ENCODE measurements around the gene SLC22A13.
"Not testable (repeated sequence)": the region's sequence is repeated elsewhere in the genome, so short reads cannot be mapped to it uniquely, and the experiment has no call there.

Gene SLC22A13

DNA sequence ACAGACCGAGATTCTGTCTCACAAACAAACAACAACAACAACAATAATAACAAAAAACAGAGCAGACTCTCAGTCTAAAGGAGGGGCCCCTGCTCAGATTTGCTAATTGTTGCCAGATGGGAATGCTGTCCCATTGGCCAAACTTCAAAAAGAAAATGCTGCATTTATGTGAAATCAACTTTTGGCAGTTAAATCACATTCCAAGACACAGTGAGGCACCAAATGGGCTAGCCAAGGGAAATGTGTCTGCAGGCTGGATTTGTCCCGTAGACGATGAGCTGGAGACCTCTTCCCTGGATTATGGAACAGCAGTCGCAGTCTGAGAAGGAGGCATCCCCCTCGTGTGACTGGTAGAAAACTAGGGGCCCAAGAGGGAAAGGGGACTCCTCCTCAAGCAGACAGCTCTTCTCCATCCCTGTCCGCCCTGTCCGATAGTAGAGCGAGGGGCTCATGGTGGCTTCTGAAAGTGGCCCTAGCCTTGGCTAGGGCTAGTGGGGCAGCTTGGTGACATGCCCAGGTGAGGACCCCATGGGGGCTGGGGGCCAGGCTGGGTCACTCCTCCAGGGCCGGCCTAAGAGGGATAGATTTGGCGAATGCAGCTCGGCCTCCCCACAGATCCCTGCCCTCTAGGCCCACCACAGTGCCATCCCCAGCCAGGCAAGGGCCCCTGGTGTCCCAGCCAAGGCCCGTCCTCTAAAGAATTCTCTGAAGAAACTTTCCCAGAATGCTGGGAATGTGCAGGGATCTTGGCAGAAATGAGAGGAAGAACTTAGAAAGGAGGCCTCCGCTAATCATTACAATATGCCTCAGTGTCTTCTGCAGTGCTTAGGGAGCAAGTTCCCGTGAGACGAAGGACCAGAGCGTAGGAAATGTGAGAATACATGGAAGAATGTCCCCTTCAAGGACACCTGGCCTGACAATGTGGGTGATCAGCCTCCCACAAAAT is 18.5 kb downstream of the SLC22A13 start:
- DNase-seq (ENCODE audit: low spot score): no peak
- TF ChIP-seq, protein P1, sequence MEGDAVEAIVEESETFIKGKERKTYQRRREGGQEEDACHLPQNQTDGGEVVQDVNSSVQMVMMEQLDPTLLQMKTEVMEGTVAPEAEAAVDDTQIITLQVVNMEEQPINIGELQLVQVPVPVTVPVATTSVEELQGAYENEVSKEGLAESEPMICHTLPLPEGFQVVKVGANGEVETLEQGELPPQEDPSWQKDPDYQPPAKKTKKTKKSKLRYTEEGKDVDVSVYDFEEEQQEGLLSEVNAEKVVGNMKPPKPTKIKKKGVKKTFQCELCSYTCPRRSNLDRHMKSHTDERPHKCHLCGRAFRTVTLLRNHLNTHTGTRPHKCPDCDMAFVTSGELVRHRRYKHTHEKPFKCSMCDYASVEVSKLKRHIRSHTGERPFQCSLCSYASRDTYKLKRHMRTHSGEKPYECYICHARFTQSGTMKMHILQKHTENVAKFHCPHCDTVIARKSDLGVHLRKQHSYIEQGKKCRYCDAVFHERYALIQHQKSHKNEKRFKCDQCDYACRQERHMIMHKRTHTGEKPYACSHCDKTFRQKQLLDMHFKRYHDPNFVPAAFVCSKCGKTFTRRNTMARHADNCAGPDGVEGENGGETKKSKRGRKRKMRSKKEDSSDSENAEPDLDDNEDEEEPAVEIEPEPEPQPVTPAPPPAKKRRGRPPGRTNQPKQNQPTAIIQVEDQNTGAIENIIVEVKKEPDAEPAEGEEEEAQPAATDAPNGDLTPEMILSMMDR (IDR thresholded peaks at IDR 0.05; ENCODE audit: extremely low read depth, missing control alignments): no peak

DNA sequence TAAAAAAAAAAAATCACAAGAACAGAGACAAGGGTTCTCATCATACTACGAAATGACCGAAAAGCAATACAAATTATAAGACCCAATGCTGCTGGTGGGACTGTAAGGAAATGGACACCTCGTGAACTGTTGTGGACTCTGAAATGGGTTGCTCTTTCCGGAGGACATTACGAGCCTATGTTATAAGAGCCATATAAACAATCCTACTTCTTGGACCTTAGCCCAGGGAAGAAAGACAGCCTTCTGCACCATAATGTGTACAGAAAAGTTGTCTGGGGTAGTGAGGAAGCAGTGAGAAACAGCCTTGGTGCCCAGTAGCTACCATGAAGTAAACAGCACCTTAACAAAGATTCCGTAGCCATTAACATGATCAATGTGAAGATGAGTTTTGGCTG is 19.1 kb downstream of the SLC22A13 start:
- no peak for DNase-seq (ENCODE audit: low spot score)

DNA sequence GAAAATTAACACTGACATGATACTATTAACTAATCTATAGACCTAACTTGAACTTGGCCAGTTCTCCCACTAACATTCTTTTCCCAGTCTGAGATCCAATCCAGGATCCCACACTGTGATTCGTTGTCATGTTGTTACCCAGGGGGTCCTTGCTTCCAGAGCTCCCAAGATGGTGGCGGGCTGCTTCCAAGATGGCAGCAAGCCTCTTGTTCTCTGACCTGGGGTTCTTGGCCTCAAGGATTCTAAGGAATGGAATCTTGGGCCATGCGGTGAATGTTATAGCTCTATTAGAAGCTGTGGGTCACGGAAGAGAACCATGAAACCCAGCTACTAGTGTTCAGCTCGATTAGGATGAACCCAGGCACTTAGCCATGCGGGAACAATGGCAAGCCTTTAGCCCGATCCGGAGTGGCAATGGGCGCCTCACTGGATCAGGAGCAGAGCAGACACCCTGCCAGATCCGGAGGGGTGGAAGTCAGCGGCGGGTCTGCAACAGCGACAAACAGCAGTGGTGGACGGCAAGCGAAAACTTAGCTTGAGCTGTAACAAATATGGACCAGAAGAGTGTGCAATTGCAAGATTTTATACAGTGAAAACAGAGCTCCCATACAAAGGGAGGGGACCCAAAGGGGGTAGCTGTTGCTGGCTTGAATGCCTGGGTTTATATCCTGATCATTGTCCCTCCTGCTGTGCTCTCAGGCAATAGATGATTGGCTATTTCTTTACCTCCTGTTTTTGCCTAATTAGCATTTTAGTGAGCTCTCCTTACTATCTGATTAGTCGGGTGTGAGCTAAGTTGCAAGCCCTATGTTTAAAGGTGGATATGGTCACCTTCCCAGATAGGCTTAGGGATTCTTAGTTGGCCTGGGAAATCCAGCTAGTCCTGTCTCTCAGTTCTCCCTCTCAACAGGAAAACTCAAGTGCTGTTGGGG is 23.9 kb downstream of the SLC22A13 start:
- DNase-seq (ENCODE audit: low spot score): not testable (repeated sequence)

More for the DNA sequence above, 19.1 kb downstream of the SLC22A13 start:
- TF ChIP-seq, protein P1 (IDR thresholded peaks at IDR 0.05; ENCODE audit: extremely low read depth, missing control alignments): no peak

DNA sequence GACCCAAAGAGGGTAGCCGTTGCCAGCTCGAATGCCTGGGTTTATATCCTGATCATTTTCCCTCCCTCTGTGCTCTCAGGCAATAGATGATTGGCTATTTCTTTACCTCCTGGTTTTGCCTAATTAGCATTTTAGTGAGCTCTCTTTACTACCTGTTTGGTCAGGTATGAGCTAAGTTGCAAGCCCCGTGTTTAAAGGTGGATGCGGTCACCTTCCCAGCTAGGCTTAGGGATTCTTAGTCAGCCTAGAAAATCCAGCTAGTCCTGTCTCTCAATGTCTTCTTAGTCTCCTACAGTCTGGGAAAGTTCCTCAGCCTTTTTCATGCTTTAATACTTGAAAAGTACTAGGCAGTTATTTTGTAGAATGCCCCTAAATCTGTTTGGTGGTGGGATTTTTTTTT is 31.4 kb downstream of the SLC22A13 start:
- DNase-seq (ENCODE audit: low spot score): not testable (repeated sequence)

DNA sequence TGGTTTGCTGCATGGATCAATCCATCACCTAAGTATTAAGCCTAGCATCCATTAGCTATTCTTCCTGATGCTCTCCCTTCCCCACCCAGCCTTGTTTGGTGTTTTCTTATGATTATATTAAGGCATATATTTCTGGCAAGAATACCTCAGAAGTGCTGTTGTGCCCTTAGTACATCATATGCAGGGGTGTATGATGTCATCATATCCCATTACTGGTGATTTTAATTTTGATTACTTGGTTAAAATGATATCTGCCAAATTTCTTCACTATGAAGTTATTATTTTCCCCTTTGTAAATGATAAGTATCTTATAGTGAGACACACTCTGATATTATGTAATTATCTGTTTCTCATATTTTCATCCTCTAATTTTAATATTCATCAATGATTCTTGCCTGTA is 31.9 kb downstream of the SLC22A13 start:
- DNase-seq (ENCODE audit: low spot score): no peak
- TF ChIP-seq, protein P1 (IDR thresholded peaks at IDR 0.05; ENCODE audit: extremely low read depth, missing control alignments): no peak

DNA sequence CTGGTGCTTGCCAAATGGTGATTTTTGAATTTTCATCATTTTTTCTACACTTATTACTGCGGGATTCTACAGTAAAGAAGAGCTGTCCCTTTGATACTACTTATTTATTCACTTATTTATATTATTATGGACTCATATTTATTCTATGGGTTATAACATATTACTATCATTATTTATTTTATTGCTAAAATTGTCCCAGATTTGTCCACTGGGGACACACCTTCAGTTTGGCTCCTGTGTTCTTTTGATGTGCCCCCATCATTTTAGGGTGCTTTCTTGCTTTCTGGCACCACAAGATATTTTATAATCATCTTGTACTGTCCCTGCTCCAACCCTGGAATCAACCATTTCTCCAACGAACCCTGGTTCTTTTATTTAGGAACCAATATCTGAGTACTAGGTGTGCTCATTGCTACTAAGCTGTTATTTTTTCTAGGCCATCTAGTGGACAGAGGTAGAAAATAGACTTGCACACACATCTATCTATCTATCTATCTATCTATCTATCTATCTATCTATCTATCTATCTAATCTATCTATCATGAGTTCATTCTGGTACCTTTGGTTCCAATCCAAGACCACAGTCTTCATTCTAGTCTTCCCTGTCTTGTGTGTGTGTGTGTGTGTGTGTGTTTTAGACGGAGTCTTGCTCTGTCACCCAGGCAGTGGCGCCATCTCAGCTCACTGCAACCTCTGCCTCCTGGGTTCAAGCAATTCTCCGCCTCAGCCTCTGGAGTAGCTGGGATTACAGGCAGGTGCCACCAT is 32.5 kb downstream of the SLC22A13 start:
- no peak for DNase-seq (ENCODE audit: low spot score)
- TF ChIP-seq, protein P1 (IDR thresholded peaks at IDR 0.05; ENCODE audit: extremely low read depth, missing control alignments): peak; percentile 40

DNA sequence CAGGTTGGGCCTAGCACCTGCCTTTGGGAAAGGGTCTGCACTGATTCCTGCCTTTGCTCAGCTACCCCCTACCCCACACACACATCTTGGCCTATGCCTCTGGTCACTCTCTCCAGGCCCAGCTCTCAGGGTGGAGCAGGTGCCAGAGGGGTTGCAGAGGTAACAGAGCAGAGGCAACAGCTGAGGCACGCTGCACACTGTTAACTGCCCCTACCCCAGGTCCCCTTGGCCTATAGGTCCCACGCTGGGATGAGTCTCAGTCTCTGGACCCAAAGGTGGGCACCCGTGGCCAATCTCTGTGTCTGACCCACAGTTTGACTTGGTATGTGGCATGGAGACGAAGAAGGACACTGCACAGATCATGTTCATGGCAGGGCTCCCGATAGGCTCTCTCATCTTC is 41.3 kb downstream of the SLC22A13 start:
- TF ChIP-seq, protein P1 (IDR thresholded peaks at IDR 0.05; ENCODE audit: extremely low read depth, missing control alignments): no peak
- DNase-seq (ENCODE audit: low spot score): no peak

All from GM20000 (cell line).